NB4 (cell line): ENCODE measurements around the gene RSBN1.

ENCODE experiments used
- MYC ChIP-seq: IDR thresholded peaks from 2 replicates; pipeline ENCODE4 v1.6.1; 2011; ENCODE audit warnings: low read depth, low read length
- TF ChIP-seq, protein P1 (sequence below): IDR thresholded peaks from one replicate; pipeline ENCODE4 v1.5.1; 2012; ENCODE audit warnings: low read depth, low read length
- TF ChIP-seq, protein P2 (sequence below): IDR thresholded peaks from 2 replicates; pipeline ENCODE4 v1.6.1; 2011; ENCODE audit warnings: low read depth, low read length

DNA sequence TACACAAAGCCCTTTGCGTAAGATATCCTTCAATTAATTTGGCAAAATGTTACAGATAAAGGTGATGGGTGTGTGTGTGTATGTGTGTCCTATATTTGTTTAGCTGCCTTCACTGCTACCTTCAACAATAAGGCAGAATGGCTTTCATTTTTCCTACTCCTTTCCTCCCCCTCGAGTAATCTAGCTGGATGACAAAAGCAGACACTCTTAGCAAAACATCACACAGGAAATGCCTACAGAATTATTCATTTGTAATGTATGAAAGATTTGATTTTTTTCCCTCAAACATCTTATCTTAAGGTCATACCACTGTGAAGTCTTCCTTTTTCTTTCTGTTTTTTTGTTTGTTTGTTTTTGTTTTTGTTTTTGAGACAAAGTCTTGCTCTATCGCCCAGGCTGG lies 48.6 kb upstream of the RSBN1 start:
- TF ChIP-seq, protein P1, sequence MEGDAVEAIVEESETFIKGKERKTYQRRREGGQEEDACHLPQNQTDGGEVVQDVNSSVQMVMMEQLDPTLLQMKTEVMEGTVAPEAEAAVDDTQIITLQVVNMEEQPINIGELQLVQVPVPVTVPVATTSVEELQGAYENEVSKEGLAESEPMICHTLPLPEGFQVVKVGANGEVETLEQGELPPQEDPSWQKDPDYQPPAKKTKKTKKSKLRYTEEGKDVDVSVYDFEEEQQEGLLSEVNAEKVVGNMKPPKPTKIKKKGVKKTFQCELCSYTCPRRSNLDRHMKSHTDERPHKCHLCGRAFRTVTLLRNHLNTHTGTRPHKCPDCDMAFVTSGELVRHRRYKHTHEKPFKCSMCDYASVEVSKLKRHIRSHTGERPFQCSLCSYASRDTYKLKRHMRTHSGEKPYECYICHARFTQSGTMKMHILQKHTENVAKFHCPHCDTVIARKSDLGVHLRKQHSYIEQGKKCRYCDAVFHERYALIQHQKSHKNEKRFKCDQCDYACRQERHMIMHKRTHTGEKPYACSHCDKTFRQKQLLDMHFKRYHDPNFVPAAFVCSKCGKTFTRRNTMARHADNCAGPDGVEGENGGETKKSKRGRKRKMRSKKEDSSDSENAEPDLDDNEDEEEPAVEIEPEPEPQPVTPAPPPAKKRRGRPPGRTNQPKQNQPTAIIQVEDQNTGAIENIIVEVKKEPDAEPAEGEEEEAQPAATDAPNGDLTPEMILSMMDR: no peak
- TF ChIP-seq, protein P2, sequence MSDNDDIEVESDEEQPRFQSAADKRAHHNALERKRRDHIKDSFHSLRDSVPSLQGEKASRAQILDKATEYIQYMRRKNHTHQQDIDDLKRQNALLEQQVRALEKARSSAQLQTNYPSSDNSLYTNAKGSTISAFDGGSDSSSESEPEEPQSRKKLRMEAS: no peak
- no peak for TF ChIP-seq MYC
